K562 (cell line): Measurements from ENCODE around the gene HK2. TPM values are rescaled to one million over a fixed set of nuclear protein-coding genes. Genes with fewer than 3 reads are reported as not detected.

Experiments used
- ERF ChIP-seq: fragments of 450-650 bp; formaldehyde crosslinking; IDR thresholded peaks from 2 replicates; pipeline ENCODE4 v1.4.0; 2020; ENCODE audit warnings: mild to moderate bottlenecking, mixed read lengths
- NR1H2 ChIP-seq: sonication (generic); formaldehyde crosslinking; IDR thresholded peaks from 2 replicates; pipeline ENCODE4 v1.4.0; 2020; ENCODE audit warnings: mild to moderate bottlenecking, missing genetic modification reagents
- PHB2 ChIP-seq: fragments of 450-650 bp; IDR thresholded peaks from 2 replicates; pipeline ENCODE4 v1.6.1; 2017; ENCODE audit warnings: low read depth
- PPARD ChIP-seq: fragments of 250-450 bp; sonication (Bioruptor Pico); IDR thresholded peaks from 2 replicates; pipeline ENCODE4 v1.8.0; 2022; ENCODE audit warnings: inconsistent platforms, mild to moderate bottlenecking, moderate library complexity
- SIX5 ChIP-seq, 2 experiments: IDR thresholded peaks; 2 replicates each; pipeline ENCODE4 v1.6.1; 2011; ENCODE audit warnings: low read length in 2 of 2, borderline replicate concordance in 1 of 2, low read depth in 1 of 2, mild to moderate bottlenecking in 1 of 2, moderate library complexity in 1 of 2; ENCODE audit not compliant: insufficient read depth in 1 of 2
- SRSF1 ChIP-seq: fragments of 200-400 bp; formaldehyde crosslinking; IDR thresholded peaks from 2 replicates; pipeline ENCODE4 v1.6.1; 2017; ENCODE audit warnings: mild to moderate bottlenecking, low read depth, low read length, moderate library complexity
- ZC3H11A ChIP-seq: IDR thresholded peaks from 2 replicates; pipeline ENCODE4 v1.6.1; 2012; ENCODE audit warnings: low read depth, low read length, improper control_type of control experiment
- ZNF408 ChIP-seq: fragments of 250-450 bp; sonication (Bioruptor Pico); IDR thresholded peaks from 2 replicates; pipeline ENCODE4 v1.4.0; 2020; ENCODE audit warnings: low read depth, mild to moderate bottlenecking, moderate library complexity
- ZNF41 ChIP-seq: fragments of 250-450 bp; sonication (Bioruptor Pico); conservative IDR thresholded peaks from 2 replicates; pipeline ENCODE4 v1.4.0; 2020; ENCODE audit warnings: mild to moderate bottlenecking
- polyA plus RNA-seq, 8 experiments: library from polyadenylated mRNA; depleted of rRNA in 4 of 8; stranded (reverse) in 5 of 8; unstranded in 3 of 8; fragments of >200 nt; fragmentation: Nextera tagmentation in 2 of 8; fragmentation: Illumina TruSeq in 1 of 8; extraction: Ambion mirVana in 2 of 8; extraction: Trizol in 1 of 8; gene quantifications; 2 replicates each; pipeline versions ENCODE4 v1.2.1 to v1.2.3, GENCODE V29; 2011 to 2014; ENCODE audit warnings: inconsistent platforms in 1 of 8, missing spikeins in 1 of 8
- total RNA-seq, 7 experiments: library from RNA; depleted of rRNA in 6 of 7; stranded (reverse); fragments of >200 nt in 6 of 7; fragmentation: Illumina TruSeq in 2 of 7; extraction: Trizol in 2 of 7; gene quantifications; 2 replicates each; pipeline versions ENCODE4 v1.2.1 to v1.2.3, GENCODE V29; 2011 to 2021; ENCODE audit warnings: low replicate concordance in 1 of 7
- TF ChIP-seq, protein P1 (sequence below): fragments of 450-650 bp; conservative IDR thresholded peaks from 2 replicates; pipeline ENCODE4 v1.6.1; 2016; ENCODE audit warnings: missing genetic modification characterization, low read depth, mild to moderate bottlenecking, control low read depth, missing compliant biosample characterization
- TF ChIP-seq, protein P2 (sequence below): IDR thresholded peaks from 3 replicates; pipeline ENCODE4 v1.6.1; 2011; ENCODE audit warnings: borderline replicate concordance, mild to moderate bottlenecking; ENCODE audit not compliant: insufficient read length, insufficient read depth
- TF ChIP-seq, protein P3 (sequence below): fragments of 450-650 bp; IDR thresholded peaks from 2 replicates; pipeline ENCODE4 v1.6.1; 2018; ENCODE audit not compliant: partially characterized antibody
- TF ChIP-seq, protein P4 (sequence below): fragments of 450-650 bp; IDR thresholded peaks from 2 replicates; pipeline ENCODE4 v1.6.1; 2016
- TF ChIP-seq, protein P5 (sequence below): sonication (generic); formaldehyde crosslinking; IDR thresholded peaks from 2 replicates; pipeline ENCODE4 v1.8.1; 2023; ENCODE audit warnings: missing genetic modification reagents, mild to moderate bottlenecking, borderline replicate concordance

Gene HK2
- total and polyA plus RNA-seq, 9 of the 15 experiments (the other 6 are each of a cell fraction or from before 2014, with no cell fraction given): 4.7 to 56.0 (median 19.9) TPM

DNA sequence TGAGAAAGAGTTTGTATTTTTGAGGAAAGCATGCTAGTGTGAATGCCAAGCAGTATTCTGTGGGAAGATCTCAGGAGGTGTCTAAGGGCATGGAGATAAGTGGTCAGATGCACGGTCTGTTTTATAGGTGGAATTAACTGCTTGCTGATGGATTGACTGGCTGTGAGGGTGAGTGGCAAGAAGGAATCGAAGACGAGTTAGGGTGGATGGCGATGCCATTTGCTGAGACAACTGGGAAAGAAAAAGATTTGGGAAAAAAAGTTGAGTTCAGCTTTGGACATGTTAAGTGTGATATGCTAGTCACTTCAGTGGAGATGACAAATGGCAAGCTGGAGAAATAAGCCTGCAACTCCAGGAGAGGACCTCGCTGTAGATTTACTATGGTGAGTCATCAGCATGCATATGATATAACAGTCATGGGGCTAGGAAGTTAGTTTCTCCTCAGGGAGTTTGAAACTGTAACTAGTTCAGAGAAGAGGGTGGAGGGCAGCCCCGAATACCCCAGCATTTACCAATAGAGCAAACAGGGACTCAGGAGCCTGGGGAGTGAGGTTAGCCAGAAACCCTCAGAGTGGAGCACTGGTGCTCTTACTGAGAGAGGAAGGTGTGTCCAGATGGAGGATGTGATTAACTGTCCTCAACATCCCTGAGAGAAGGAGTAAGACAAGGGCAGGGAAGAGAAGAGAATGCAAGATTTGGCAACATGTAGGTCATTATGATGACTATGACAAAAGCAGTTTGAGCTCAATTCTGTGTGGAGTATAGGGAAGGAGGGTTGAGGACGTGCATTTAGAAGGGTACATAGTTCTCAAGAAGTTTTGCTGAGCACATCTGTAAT, 2.0 kb upstream of the HK2 start (continued):
- TF ChIP-seq, protein P1, sequence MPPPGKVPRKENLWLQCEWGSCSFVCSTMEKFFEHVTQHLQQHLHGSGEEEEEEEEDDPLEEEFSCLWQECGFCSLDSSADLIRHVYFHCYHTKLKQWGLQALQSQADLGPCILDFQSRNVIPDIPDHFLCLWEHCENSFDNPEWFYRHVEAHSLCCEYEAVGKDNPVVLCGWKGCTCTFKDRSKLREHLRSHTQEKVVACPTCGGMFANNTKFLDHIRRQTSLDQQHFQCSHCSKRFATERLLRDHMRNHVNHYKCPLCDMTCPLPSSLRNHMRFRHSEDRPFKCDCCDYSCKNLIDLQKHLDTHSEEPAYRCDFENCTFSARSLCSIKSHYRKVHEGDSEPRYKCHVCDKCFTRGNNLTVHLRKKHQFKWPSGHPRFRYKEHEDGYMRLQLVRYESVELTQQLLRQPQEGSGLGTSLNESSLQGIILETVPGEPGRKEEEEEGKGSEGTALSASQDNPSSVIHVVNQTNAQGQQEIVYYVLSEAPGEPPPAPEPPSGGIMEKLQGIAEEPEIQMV (tag): no peak
- no peak for TF ChIP-seq ZC3H11A
- TF ChIP-seq SIX5 (IDR thresholded peaks at IDR 0.05; ENCODE audit: borderline replicate concordance in 1 of 2, insufficient read depth in 1 of 2, low read depth in 1 of 2, low read length in 2 of 2): no peak
- no peak for TF ChIP-seq SRSF1
- TF ChIP-seq, protein P2, sequence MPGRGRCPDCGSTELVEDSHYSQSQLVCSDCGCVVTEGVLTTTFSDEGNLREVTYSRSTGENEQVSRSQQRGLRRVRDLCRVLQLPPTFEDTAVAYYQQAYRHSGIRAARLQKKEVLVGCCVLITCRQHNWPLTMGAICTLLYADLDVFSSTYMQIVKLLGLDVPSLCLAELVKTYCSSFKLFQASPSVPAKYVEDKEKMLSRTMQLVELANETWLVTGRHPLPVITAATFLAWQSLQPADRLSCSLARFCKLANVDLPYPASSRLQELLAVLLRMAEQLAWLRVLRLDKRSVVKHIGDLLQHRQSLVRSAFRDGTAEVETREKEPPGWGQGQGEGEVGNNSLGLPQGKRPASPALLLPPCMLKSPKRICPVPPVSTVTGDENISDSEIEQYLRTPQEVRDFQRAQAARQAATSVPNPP: no peak
- TF ChIP-seq PPARD (CRISPR knock-in tag): no peak
- no peak for TF ChIP-seq ZNF408 (CRISPR knock-in tag)
- TF ChIP-seq, protein P3, sequence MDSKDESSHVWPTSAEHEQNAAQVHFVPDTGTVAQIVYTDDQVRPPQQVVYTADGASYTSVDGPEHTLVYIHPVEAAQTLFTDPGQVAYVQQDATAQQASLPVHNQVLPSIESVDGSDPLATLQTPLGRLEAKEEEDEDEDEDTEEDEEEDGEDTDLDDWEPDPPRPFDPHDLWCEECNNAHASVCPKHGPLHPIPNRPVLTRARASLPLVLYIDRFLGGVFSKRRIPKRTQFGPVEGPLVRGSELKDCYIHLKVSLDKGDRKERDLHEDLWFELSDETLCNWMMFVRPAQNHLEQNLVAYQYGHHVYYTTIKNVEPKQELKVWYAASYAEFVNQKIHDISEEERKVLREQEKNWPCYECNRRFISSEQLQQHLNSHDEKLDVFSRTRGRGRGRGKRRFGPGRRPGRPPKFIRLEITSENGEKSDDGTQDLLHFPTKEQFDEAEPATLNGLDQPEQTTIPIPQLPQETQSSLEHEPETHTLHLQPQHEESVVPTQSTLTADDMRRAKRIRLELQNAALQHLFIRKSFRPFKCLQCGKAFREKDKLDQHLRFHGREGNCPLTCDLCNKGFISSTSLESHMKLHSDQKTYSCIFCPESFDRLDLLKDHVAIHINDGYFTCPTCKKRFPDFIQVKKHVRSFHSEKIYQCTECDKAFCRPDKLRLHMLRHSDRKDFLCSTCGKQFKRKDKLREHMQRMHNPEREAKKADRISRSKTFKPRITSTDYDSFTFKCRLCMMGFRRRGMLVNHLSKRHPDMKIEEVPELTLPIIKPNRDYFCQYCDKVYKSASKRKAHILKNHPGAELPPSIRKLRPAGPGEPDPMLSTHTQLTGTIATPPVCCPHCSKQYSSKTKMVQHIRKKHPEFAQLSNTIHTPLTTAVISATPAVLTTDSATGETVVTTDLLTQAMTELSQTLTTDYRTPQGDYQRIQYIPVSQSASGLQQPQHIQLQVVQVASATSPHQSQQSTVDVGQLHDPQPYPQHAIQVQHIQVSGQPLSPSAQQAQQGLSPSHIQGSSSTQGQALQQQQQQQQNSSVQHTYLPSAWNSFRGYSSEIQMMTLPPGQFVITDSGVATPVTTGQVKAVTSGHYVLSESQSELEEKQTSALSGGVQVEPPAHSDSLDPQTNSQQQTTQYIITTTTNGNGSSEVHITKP: no peak
- TF ChIP-seq NR1H2 (CRISPR knock-in tag): no peak
- TF ChIP-seq ERF (CRISPR knock-in tag): no peak
- TF ChIP-seq, protein P4, sequence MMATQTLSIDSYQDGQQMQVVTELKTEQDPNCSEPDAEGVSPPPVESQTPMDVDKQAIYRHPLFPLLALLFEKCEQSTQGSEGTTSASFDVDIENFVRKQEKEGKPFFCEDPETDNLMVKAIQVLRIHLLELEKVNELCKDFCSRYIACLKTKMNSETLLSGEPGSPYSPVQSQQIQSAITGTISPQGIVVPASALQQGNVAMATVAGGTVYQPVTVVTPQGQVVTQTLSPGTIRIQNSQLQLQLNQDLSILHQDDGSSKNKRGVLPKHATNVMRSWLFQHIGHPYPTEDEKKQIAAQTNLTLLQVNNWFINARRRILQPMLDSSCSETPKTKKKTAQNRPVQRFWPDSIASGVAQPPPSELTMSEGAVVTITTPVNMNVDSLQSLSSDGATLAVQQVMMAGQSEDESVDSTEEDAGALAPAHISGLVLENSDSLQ: peak; percentile 61
- TF ChIP-seq, protein P5, sequence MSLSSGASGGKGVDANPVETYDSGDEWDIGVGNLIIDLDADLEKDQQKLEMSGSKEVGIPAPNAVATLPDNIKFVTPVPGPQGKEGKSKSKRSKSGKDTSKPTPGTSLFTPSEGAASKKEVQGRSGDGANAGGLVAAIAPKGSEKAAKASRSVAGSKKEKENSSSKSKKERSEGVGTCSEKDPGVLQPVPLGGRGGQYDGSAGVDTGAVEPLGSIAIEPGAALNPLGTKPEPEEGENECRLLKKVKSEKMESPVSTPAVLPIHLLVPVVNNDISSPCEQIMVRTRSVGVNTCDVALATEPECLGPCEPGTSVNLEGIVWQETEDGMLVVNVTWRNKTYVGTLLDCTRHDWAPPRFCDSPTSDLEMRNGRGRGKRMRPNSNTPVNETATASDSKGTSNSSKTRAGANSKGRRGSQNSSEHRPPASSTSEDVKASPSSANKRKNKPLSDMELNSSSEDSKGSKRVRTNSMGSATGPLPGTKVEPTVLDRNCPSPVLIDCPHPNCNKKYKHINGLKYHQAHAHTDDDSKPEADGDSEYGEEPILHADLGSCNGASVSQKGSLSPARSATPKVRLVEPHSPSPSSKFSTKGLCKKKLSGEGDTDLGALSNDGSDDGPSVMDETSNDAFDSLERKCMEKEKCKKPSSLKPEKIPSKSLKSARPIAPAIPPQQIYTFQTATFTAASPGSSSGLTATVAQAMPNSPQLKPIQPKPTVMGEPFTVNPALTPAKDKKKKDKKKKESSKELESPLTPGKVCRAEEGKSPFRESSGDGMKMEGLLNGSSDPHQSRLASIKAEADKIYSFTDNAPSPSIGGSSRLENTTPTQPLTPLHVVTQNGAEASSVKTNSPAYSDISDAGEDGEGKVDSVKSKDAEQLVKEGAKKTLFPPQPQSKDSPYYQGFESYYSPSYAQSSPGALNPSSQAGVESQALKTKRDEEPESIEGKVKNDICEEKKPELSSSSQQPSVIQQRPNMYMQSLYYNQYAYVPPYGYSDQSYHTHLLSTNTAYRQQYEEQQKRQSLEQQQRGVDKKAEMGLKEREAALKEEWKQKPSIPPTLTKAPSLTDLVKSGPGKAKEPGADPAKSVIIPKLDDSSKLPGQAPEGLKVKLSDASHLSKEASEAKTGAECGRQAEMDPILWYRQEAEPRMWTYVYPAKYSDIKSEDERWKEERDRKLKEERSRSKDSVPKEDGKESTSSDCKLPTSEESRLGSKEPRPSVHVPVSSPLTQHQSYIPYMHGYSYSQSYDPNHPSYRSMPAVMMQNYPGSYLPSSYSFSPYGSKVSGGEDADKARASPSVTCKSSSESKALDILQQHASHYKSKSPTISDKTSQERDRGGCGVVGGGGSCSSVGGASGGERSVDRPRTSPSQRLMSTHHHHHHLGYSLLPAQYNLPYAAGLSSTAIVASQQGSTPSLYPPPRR (CRISPR knock-in tag): no peak
- no peak for TF ChIP-seq ZNF41 (CRISPR knock-in tag)
- no peak for TF ChIP-seq PHB2
